ENCODE results near the gene RPSA. TPM values are rescaled to one million over a fixed set of nuclear protein-coding genes. Genes with fewer than 3 reads are reported as not detected.
"Not testable (repeated sequence)": the region's sequence is repeated elsewhere in the genome, so short reads cannot be mapped to it uniquely, and the experiment has no call there.

Gene RPSA
- 1,000 to 10,000 TPM; 2,416 to 2,801 (median 2,677) TPM for total RNA-seq

DNA sequence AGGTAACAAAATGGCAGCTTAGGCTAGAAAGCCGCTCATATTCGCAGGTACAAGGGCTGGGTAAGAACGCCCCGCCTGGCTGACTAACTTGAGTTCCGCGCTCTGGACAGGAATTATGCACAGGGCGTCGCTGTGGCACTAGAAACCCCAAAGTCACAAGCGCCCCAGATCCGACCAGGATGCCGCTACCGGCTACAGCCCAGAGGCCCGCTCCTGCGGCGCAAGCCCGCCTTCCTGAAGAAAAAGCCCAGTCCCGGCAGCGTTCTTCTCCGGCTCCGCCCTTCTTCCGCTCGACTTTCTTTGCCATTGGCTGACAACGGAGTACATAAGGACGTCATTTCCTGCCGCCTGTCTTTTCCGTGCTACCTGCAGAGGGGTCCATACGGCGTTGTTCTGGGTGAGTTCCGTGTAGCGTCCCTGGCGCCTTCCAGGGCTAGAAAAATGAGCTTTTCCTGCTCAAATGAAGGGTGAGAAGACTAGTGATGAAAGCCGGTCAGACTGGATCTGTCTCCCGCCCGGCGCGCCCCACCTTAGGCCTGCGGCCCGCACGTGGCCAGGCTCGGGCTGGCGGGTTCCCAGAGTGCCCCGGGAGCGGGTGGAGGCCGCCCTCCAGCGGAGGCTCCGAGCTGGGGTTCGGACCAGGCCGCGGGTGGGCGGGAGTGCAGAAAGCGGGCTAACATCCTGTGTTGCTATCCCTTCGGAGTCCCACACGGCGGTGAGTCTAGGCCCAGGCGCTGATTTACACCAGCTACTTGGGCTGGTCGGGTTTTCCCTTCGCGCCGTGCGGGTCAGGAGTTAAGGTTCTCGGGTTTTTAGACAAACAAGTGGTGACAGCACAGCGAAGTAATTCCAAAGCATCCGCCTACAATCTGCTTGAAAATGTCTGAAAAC lies at the start of gene RPSA:
Gene RPSA, plus strand, starts transcription at position 353 of the 891 bp plus-strand sequence. CDS start 934 bp downstream, outside the sequence.
- peak; percentile 94 for DNase-seq
- Mint-ChIP-seq H3K4me3 (peak within 1 kb of the TSS; percentile 88), H3K36me3 (ENCODE audit: insufficient read depth) (peaks cover 40% of the 10 kb centered on the region), H3K4me1 (ENCODE audit: low read depth) (peaks cover 36% of the 10 kb centered on the region), H3K27me3 (ENCODE audit: low read depth) (no peaks in the 10 kb centered on the region), H3K9me3 (no peaks in the 10 kb centered on the region)
- peak; percentile 93 to 94 for ATAC-seq

DNA sequence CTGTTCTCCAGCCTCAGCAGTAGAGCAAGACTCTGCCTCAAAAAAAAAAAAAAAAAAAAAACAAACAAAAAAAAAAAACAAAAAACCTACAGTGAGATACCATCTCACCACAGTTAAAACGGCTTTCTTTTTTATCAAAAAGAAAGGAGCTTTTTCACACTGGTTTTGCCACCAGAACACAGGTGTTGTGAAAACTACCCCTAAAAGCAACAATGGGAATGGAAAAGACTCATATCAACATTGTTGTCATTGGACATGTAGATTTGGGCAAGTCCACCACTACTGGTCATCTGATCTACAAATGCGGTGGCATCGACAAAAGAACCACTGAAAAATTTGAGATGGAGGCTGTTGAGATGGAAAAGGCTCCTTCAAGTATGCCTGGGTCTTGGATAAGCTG lies 48.2 kb upstream of the RPSA start:
- H3K27me3 Mint-ChIP-seq (ENCODE audit: low read depth): no peaks in the 10 kb centered on the region
- no peak overlapping the region for H3K4me3 Mint-ChIP-seq
- no peaks in the 10 kb centered on the region for H3K36me3 Mint-ChIP-seq (ENCODE audit: insufficient read depth)
- DNase-seq: no peak
- peaks cover 45% of the 10 kb centered on the region for H3K4me1 Mint-ChIP-seq (ENCODE audit: low read depth)
- no peaks in the 10 kb centered on the region for H3K9me3 Mint-ChIP-seq
- no peak for ATAC-seq

DNA sequence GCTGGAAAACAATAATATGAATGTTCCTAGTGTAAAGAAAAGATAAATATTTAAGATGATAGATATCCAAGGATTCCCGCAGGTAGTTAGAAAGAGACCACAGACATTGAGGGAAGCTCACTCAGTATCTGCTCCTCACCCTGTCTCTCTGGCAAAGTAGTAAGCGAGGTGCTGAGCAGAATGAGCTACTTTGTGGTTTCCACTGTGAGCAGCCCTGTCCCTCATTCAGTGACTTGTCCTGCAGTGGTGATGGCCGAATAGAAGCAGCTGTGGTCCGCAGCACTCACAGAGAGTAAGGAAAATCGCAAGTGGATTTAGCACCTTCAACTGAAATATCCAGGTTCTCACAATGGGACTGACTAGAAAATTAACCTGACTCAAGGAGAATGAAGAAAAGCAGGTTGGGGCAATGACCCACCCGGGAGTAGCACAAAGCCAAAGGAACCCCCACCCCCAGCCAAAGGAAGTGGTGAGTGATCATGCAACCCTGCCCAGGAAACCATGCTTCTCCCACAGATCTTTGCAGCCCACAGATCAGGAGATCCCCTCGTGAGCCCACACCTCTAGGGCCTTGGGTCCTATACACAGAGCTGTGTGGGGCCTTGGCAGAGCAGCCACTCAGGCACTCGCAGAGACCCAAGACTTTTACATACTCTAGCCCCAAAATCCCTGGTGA lies 45.1 kb upstream of the RPSA start:
- Mint-ChIP-seq H3K4me1 (ENCODE audit: low read depth) (peaks cover 54% of the 10 kb centered on the region), H3K27me3 (ENCODE audit: low read depth) (no peaks in the 10 kb centered on the region), H3K4me3 (peak overlapping the region; percentile 29), H3K36me3 (ENCODE audit: insufficient read depth) (no peaks in the 10 kb centered on the region), H3K9me3 (peaks cover 5% of the 10 kb centered on the region)
- DNase-seq (peak; percentile 14), ATAC-seq (peak; percentile 91 to 94)

DNA sequence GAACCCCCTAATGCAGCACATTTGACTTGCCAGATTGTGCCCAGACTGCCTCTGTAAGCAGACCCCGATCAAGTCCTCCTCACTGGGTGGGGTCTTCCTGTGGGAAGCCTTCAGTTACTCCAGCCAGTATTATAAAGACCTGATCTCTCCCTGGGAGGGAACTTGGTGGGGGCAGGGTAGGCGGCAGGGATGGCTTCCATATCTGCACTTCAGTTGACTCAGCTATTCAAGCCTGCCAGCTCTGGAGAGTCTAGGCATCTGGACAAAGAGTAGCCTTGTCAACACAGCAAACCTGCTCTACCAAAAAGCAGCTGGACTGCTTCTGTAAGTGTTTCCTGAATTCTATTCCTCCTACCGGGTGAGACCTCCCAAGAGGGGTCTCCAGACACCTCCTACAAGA lies 44.3 kb upstream of the RPSA start:
- Mint-ChIP-seq H3K9me3 (peaks cover 5% of the 10 kb centered on the region), H3K27me3 (ENCODE audit: low read depth) (no peaks in the 10 kb centered on the region), H3K36me3 (ENCODE audit: insufficient read depth) (no peaks in the 10 kb centered on the region), H3K4me3 (no peak overlapping the region), H3K4me1 (ENCODE audit: low read depth) (peaks cover 53% of the 10 kb centered on the region)
- ATAC-seq: no peak
- DNase-seq: no peak

DNA sequence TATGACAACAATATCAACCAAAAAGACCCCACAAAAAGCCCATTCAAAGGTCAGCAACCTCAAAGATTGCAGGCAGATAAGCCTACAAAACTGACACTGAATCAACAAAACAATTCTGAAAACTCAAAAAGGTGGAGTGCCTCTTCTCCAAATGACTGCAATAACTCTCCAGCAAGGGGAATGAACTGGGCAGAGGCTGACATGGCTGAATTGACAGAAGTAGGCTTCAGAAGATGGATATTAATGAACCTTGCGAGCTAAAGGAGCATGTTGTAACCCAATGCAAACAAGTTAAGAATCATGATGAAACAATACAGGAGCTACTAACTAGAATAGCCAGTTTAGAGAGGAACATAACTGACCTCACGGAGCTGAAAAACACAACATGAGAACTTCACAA lies 43.7 kb upstream of the RPSA start:
- Mint-ChIP-seq H3K27me3 (ENCODE audit: low read depth) (no peaks in the 10 kb centered on the region), H3K36me3 (ENCODE audit: insufficient read depth) (no peaks in the 10 kb centered on the region), H3K9me3 (peaks cover 5% of the 10 kb centered on the region), H3K4me1 (ENCODE audit: low read depth) (peaks cover 47% of the 10 kb centered on the region), H3K4me3 (no peak overlapping the region)
- DNase-seq: no peak
- no peak for ATAC-seq

DNA sequence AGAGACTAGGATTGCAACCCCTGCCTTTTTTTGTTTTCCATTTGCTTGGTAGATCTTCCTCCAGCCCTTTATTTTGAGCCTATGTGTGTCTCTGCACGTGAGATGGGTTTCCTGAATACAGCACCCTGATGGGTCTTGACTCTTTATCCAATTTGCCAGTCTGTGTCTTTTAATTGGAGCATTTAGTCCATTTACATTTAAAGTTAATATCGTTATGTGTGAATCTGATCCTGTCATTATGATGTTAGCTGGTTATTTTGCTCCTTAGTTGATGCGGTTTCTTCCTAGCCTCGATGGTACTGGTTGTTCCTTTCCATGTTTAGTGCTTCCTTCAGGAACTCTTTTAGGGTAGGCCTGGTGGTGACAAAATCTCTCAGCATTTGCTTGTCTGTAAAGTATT lies 36.1 kb upstream of the RPSA start:
- not testable (repeated sequence) for H3K9me3 Mint-ChIP-seq; ATAC-seq; H3K36me3 Mint-ChIP-seq (ENCODE audit: insufficient read depth)

DNA sequence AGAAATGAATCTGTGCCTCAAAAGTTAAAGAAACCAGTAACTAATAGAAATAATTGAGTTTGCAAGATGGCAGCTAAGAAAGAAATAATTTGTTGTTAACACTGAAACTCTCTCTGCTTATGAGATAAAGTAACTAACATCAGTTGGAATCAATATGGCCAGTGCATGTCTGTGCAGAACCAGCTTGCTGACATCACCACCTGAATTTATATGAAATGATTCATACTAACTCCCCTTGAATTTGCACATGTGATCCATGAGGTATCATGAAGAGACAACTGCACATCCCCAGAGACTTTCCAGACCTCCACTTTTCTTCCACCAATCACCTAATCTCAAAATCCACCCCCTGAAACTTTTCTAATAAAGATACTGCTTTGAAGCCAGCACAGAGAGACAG lies 33.7 kb upstream of the RPSA start:
- Mint-ChIP-seq H3K36me3 (ENCODE audit: insufficient read depth) (no peaks in the 10 kb centered on the region), H3K9me3 (no peaks in the 10 kb centered on the region), H3K4me1 (ENCODE audit: low read depth) (no peaks in the 10 kb centered on the region), H3K27me3 (ENCODE audit: low read depth) (no peaks in the 10 kb centered on the region), H3K4me3 (no peak overlapping the region)
- DNase-seq (no peak), ATAC-seq (no peak)

More for the DNA sequence above, 36.1 kb upstream of the RPSA start:
- not testable (repeated sequence) for H3K4me1 Mint-ChIP-seq (ENCODE audit: low read depth); H3K27me3 Mint-ChIP-seq (ENCODE audit: low read depth); H3K4me3 Mint-ChIP-seq; DNase-seq

DNA sequence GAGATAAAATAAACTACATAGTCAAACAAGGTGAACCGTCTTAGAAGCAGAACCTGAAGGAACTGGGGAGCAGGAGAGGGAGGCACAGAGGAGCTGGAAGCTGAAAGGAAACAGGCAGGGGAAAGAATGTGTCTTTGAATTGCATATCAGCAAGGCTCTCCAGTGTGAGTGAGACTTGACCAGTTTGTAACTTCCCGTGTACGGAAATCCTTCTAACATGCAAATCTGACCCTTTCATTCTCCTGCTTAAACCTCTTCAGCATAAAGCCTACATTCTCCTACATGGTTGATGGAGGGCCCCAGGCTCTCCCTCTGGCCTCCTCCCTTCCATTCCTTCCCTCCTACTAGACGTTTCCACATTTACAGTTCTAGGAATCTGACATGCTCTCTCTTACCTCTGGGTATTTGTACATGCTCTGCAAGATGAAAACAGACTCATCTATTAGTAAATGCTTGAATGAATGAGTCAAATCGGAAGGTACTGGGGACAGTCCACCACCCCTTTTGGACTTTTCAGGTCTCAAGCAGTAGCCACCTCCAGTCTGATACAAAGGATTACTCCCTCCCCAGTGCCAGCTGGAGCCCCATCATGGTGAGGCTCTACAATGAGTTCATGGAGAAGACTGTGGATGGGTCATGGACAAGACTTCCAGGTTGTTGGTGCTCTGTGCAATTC lies 29.4 kb upstream of the RPSA start:
- H3K4me1 Mint-ChIP-seq (ENCODE audit: low read depth): peaks cover 4% of the 10 kb centered on the region

DNA sequence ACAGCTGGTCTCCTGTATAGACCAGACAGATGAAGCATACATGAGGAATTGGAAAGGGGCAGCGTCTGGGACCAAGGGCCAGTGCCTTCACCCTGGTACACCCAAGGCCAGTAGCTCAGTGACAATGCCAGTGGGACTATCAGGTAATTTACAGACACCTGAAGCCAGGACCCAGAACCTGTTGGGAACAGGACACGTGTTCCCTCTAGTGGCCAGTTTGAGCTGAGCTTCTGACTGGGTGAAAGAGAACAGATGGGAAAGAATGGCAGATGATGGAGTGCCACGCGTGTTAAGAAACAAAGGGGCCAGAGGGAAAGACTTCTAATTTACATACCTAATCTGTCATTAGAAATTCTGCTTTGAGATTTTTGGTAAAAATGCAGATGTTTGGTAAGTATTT lies 28.4 kb upstream of the RPSA start:
- Mint-ChIP-seq H3K36me3 (ENCODE audit: insufficient read depth) (no peaks in the 10 kb centered on the region), H3K4me1 (ENCODE audit: low read depth) (peaks cover 6% of the 10 kb centered on the region), H3K4me3 (no peak overlapping the region), H3K9me3 (no peaks in the 10 kb centered on the region), H3K27me3 (ENCODE audit: low read depth) (no peaks in the 10 kb centered on the region)
- DNase-seq (peak; percentile 53), ATAC-seq (peak; percentile 80 to 87)

More for the DNA sequence above, 29.4 kb upstream of the RPSA start:
- ATAC-seq: no peak
- Mint-ChIP-seq H3K9me3 (no peaks in the 10 kb centered on the region), H3K27me3 (ENCODE audit: low read depth) (no peaks in the 10 kb centered on the region), H3K36me3 (ENCODE audit: insufficient read depth) (no peaks in the 10 kb centered on the region), H3K4me3 (no peak overlapping the region)
- no peak for DNase-seq

DNA sequence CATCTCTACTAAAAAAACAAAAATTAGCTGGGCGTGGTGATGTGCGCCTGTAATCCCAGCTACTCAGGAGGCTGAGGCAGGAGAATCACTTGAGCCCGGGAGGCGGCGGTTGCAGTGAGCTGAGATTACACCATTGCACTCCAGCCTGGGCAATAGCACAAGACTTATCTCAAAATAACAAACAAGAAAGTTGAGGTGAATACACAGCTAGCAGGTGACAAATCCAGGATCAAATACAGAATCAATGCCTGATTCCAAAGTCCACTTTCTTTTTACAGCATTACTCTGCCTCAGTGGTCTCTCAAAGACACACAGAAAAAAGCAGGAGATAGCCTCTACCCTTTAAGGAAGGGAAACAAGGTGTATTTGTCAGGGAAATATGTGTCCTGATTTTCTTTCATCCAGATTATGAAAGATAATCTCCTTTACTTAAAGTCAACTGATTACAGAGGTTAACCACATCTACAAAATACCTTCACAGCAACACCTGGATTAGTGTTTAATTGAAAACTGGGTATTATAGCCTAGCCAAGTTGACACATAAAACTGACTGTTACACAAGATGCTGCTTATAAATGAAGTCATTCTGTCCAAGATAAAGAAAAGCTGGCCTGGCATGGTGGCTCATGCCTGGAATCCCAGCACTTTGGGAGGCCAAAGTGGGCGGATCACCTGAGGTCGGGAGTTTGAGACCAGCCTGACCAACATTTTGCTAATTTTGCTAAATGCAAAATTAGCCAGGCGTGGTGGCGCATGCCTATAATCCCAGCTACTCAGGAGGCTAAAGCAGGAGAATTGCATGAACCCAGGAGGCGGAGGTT lies 27.4 kb upstream of the RPSA start:
- DNase-seq: no peak
- no peaks in the 10 kb centered on the region for H3K27me3 Mint-ChIP-seq (ENCODE audit: low read depth)
- no peaks in the 10 kb centered on the region for H3K36me3 Mint-ChIP-seq (ENCODE audit: insufficient read depth)
- ATAC-seq: no peak
- H3K4me1 Mint-ChIP-seq (ENCODE audit: low read depth): peaks cover 6% of the 10 kb centered on the region
- H3K9me3 Mint-ChIP-seq: no peaks in the 10 kb centered on the region
- no peak overlapping the region for H3K4me3 Mint-ChIP-seq

DNA sequence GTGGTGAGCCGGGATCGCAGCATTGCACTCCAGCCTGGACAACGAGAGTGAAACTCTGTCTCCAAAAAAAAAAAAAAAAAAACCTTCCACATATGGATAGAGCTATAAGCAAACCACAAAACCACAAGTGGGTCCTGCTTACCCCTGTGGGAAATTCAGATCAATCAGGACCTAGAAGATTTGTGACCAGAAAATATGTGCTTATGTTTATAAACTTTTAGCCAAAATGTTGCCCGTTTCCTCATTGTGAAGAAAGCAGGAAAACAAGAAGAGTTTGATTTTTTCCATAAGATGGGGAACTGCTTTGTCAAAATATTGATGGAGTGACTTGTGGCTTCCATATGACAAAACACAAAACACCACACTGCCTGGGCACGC lies 26.8 kb upstream of the RPSA start:
- ATAC-seq (no peak), DNase-seq (no peak)
- Mint-ChIP-seq H3K9me3 (no peaks in the 10 kb centered on the region), H3K4me3 (no peak overlapping the region), H3K4me1 (ENCODE audit: low read depth) (peaks cover 8% of the 10 kb centered on the region), H3K36me3 (ENCODE audit: insufficient read depth) (no peaks in the 10 kb centered on the region), H3K27me3 (ENCODE audit: low read depth) (no peaks in the 10 kb centered on the region)

DNA sequence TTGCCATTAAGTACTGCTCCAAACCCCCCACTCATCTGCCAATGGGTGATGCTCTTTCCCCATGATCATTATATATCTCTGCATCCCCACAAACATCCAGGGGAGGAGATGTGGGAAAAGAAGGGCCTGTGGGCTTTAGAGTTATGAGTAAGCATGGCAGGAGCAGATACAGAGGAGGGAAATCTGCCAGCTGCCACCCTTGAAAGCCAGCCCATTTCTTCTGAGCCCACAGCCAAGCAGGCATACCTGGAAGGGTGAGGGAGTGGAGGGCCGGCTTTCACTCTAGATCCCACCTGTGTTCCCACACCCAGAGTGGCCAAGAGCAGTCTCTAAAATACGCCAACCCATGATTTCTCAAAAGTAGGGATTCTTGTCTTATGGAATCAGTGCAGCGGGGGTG lies 25.1 kb upstream of the RPSA start:
- H3K4me1 Mint-ChIP-seq (ENCODE audit: low read depth): peaks cover 24% of the 10 kb centered on the region
- ATAC-seq: no peak
- H3K36me3 Mint-ChIP-seq (ENCODE audit: insufficient read depth): peaks cover 3% of the 10 kb centered on the region
- no peaks in the 10 kb centered on the region for H3K9me3 Mint-ChIP-seq
- no peaks in the 10 kb centered on the region for H3K27me3 Mint-ChIP-seq (ENCODE audit: low read depth)
- no peak for DNase-seq
- no peak overlapping the region for H3K4me3 Mint-ChIP-seq

DNA sequence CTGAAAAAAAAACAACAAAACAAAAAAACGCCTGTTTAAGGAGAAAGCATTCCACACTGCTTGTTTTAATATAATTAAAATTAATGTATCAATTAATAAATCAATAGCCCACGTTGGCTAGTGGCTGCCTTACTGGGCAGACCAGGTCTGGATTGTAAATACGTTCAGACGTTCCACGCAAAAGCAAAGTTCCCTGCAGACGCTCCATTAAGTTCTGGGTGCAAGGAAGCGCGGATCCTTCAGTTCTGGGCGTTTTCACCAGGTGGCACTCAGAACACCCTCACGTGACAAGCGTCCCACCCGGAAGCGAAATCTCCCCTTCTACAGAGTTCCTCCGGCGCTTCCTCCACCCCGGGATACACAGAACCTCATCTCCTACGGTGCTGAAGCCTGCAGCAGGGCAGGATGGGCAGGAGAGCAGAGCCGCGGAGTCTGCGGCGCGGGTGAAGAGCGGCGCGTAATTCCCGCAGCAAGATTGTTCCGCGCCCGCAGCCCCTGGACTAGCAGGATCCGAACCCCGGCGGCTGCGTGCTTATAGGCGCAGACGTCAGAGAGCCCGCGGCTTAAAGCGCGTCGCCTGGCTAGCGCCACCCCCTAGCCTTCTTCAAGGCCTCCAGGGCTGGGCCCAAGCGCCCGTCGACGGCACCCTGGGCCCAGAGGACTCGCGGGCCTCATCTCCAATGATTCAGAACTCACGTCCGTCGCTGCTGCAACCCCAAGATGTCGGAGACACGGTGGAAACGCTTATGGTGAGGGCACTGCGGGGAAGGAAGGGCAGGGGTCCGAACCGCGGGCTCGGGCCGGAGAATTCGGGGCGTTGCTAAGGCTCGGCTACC lies 23.3 kb upstream of the RPSA start, which contains the start of gene SLC25A38:
Gene SLC25A38, plus strand, starts transcription at position 326 of the 836 bp plus-strand sequence. Its CDS starts 355 bp downstream, at position 681.
- ATAC-seq (peak; percentile 86 to 87), DNase-seq (peak; percentile 67)
- peak within 1 kb of the TSS; percentile 99 for H3K4me3 Mint-ChIP-seq
- peaks cover 8% of the 10 kb centered on the region for H3K36me3 Mint-ChIP-seq (ENCODE audit: insufficient read depth)
- H3K4me1 Mint-ChIP-seq (ENCODE audit: low read depth): peaks cover 39% of the 10 kb centered on the region
- no peaks in the 10 kb centered on the region for H3K9me3 Mint-ChIP-seq
- no peaks in the 10 kb centered on the region for H3K27me3 Mint-ChIP-seq (ENCODE audit: low read depth)
